Measurements from ENCODE around the gene MCM9. TPM values are rescaled to one million over a fixed set of nuclear protein-coding genes. Genes with fewer than 3 reads are reported as not detected.

The MCM9 gene
- total RNA-seq, 1 experiment from 2014 or later: 14.4 TPM

- ChIA-PET POLR2A (no interaction called here), CTCF (interaction anchor here (1.7 kb wide), 1 partner anchor 158 kb away, joined by 6 read pairs; no protein-coding TSS in a partner anchor)
- Histone ChIP-seq H3K9me3 (no peaks in the 10 kb centered on the region), H3K4me1 (no peaks in the 10 kb centered on the region), H3K4me3 (ENCODE audit: low read depth, low read length) (no peak overlapping the region), H3K27me3 (replicated peaks; ENCODE audit: control insufficient read depth, insufficient read depth, low read length) (no peaks in the 10 kb centered on the region), H3K36me3 (ENCODE audit: control insufficient read depth, insufficient read depth, low read length) (no peaks in the 10 kb centered on the region)
- no peak overlapping the region for H3K4me3 Mint-ChIP-seq (ENCODE audit: unreplicated experiment)
- no peaks in the 10 kb centered on the region for H3K36me3 Mint-ChIP-seq (ENCODE audit: insufficient read depth, unreplicated experiment)
- DNase-seq: no peak
- no peak for TF ChIP-seq CTCF (IDR thresholded peaks at IDR 0.05; ENCODE audit: insufficient read depth in 1 of 2, low read depth in 1 of 2, low read length in 1 of 2, severe bottlenecking in 1 of 2, unreplicated experiment in 1 of 2)
- H3K9me3 Mint-ChIP-seq (ENCODE audit: unreplicated experiment): peaks cover under 1% of the 10 kb centered on the region
- no TSS peak for BruUV-seq (replicated peaks)
- intact Hi-C loops (cut with micrococcal nuclease; ENCODE audit: unreplicated experiment): no loop called here
- H3K4me1 Mint-ChIP-seq (ENCODE audit: low read depth, unreplicated experiment): no peaks in the 10 kb centered on the region
- no peak overlapping the region for H3K27ac Mint-ChIP-seq (ENCODE audit: unreplicated experiment)
- no peaks in the 10 kb centered on the region for H3K27me3 Mint-ChIP-seq (ENCODE audit: insufficient read depth, unreplicated experiment)
Observed at GRCh38 chr6:118952683-118953082, 17.7 kb upstream of the MCM9 start.

GRCh38 chr6:118945217-118945616, 10.3 kb upstream of the MCM9 start:
- ChIA-PET CTCF (no interaction called here), POLR2A (no interaction called here)
- H3K36me3 Mint-ChIP-seq (ENCODE audit: insufficient read depth, unreplicated experiment): no peaks in the 10 kb centered on the region
- Histone ChIP-seq H3K9me3 (peaks cover 5% of the 10 kb centered on the region; the same call in 1 of the 2 replicates), H3K4me1 (no peaks in the 10 kb centered on the region), H3K4me3 (ENCODE audit: low read depth, low read length) (no peak overlapping the region), H3K36me3 (ENCODE audit: control insufficient read depth, insufficient read depth, low read length) (no peaks in the 10 kb centered on the region), H3K27me3 (replicated peaks; ENCODE audit: control insufficient read depth, insufficient read depth, low read length) (no peaks in the 10 kb centered on the region)
- no peak for TF ChIP-seq CTCF (IDR thresholded peaks at IDR 0.05; ENCODE audit: insufficient read depth in 1 of 2, low read depth in 1 of 2, low read length in 1 of 2, severe bottlenecking in 1 of 2, unreplicated experiment in 1 of 2)
- BruUV-seq (replicated peaks): no TSS peak
- H3K4me1 Mint-ChIP-seq (ENCODE audit: low read depth, unreplicated experiment): no peaks in the 10 kb centered on the region
- no peaks in the 10 kb centered on the region for H3K27me3 Mint-ChIP-seq (ENCODE audit: insufficient read depth, unreplicated experiment)
- H3K9me3 Mint-ChIP-seq (ENCODE audit: unreplicated experiment): peaks cover 37% of the 10 kb centered on the region
- intact Hi-C loops (cut with micrococcal nuclease; ENCODE audit: unreplicated experiment): no loop called here
- H3K4me3 Mint-ChIP-seq (ENCODE audit: unreplicated experiment): no peak overlapping the region
- no peak for DNase-seq
- H3K27ac Mint-ChIP-seq (ENCODE audit: unreplicated experiment): no peak overlapping the region

- no peak for TF ChIP-seq CTCF (IDR thresholded peaks at IDR 0.05; ENCODE audit: insufficient read depth in 1 of 2, low read depth in 1 of 2, low read length in 1 of 2, severe bottlenecking in 1 of 2, unreplicated experiment in 1 of 2)
- no peaks in the 10 kb centered on the region for H3K36me3 Mint-ChIP-seq (ENCODE audit: insufficient read depth, unreplicated experiment)
- peaks cover 27% of the 10 kb centered on the region for H3K9me3 Mint-ChIP-seq (ENCODE audit: unreplicated experiment)
Observed at GRCh38 chr6:118940770-118941169, 5.8 kb upstream of the MCM9 start.

More at GRCh38 chr6:118940770-118941169, 5.8 kb upstream of the MCM9 start:
- no TSS peak for BruUV-seq (replicated peaks)
- CTCF ChIA-PET: no interaction called here
- Histone ChIP-seq H3K4me3 (ENCODE audit: low read depth, low read length) (no peak overlapping the region), H3K4me1 (no peaks in the 10 kb centered on the region), H3K9me3 (peaks cover 5% of the 10 kb centered on the region; the same call in 1 of the 2 replicates), H3K27me3 (replicated peaks; ENCODE audit: control insufficient read depth, insufficient read depth, low read length) (no peaks in the 10 kb centered on the region), H3K36me3 (ENCODE audit: control insufficient read depth, insufficient read depth, low read length) (no peaks in the 10 kb centered on the region)
- POLR2A ChIA-PET: no interaction called here
- H3K4me1 Mint-ChIP-seq (ENCODE audit: low read depth, unreplicated experiment): peaks cover 3% of the 10 kb centered on the region
- intact Hi-C loops (cut with micrococcal nuclease; ENCODE audit: unreplicated experiment): no loop called here
- no peaks in the 10 kb centered on the region for H3K27me3 Mint-ChIP-seq (ENCODE audit: insufficient read depth, unreplicated experiment)
- no peak overlapping the region for H3K27ac Mint-ChIP-seq (ENCODE audit: unreplicated experiment)
- H3K4me3 Mint-ChIP-seq (ENCODE audit: unreplicated experiment): no peak overlapping the region
- no peak for DNase-seq
